Spleen (tissue), 11 donors: ENCODE data around the gene STIM1. TPM values are rescaled to one million over a fixed set of nuclear protein-coding genes. Genes with fewer than 3 reads are reported as not detected.

Source experiments
- DNase-seq: peaks from one replicate; pipeline ENCODE4 v3.0.0-alpha.2; 2020
- H3K27ac ChIP-seq, 8 donors: fragments of 200-600 bp; sonication (generic) in 7 of 8; 1 replicate in 4 of 8; 2 replicates in 4 of 8; pipeline versions ENCODE4 v1.5.0 to v1.8.0; 2016 to 2021; ENCODE audit warnings: inconsistent platforms in 4 of 8, mild to moderate bottlenecking in 4 of 8, moderate library complexity in 1 of 8
- H3K27me3 ChIP-seq, 7 donors: fragments of 200-600 bp; sonication (generic) in 6 of 7; replicated peaks in 1 of 7; 1 replicate in 4 of 7; 2 replicates in 3 of 7; pipeline versions ENCODE4 v1.5.0 to v1.8.0; 2016 to 2021; ENCODE audit warnings: inconsistent platforms in 3 of 7, mild to moderate bottlenecking in 1 of 7
- H3K36me3 ChIP-seq, 6 donors: fragments of 200-600 bp; sonication (generic) in 5 of 6; 1 replicate in 4 of 6; 2 replicates in 2 of 6; pipeline versions ENCODE4 v1.5.0 to v1.8.0; 2016 to 2021; ENCODE audit warnings: inconsistent platforms in 2 of 6
- H3K4me1 ChIP-seq, 6 donors: fragments of 200-600 bp; sonication (generic) in 5 of 6; 1 replicate in 3 of 6; 2 replicates in 3 of 6; pipeline versions ENCODE4 v1.5.0 to v1.8.0; 2016 to 2021; ENCODE audit warnings: inconsistent platforms in 3 of 6
- H3K4me3 ChIP-seq, 8 donors: fragments of 200-600 bp; sonication (generic) in 7 of 8; 1 replicate in 4 of 8; 2 replicates in 4 of 8; pipeline versions ENCODE4 v1.5.0 to v1.8.0; 2016 to 2021; ENCODE audit warnings: inconsistent platforms in 4 of 8, mild to moderate bottlenecking in 4 of 8, moderate library complexity in 2 of 8
- H3K9me3 ChIP-seq, 8 donors: fragments of 200-600 bp; sonication (generic) in 7 of 8; 1 replicate in 4 of 8; 2 replicates in 4 of 8; pipeline versions ENCODE4 v1.5.0 to v1.8.0; 2016 to 2021; ENCODE audit warnings: inconsistent platforms in 4 of 8
- POLR2A ChIP-seq, 3 donors: fragments of 450-650 bp; IDR thresholded peaks; one replicate each; pipeline ENCODE4 v1.5.1; 2017; ENCODE audit warnings: antibody characterized with exemption in 3 of 3, mild to moderate bottlenecking in 1 of 3
- POLR2AphosphoS5 ChIP-seq, 3 donors: sonication (generic); formaldehyde crosslinking; IDR thresholded peaks; one replicate each; pipeline ENCODE4 v1.5.1; 2017; ENCODE audit warnings: antibody characterized with exemption in 3 of 3
- WGBS, 5 donors: extraction: QIAGEN DNeasy Blood & Tissue Kit in 3 of 5; methylation state at CpG; one replicate each; pipeline versions ENCODE4 v1.1.5 to v1.1.7; 2013 to 2018; 5-methylcytosine and 5-hydroxymethylcytosine counted together
- intact Hi-C: fragments of 100-400 bp; cut with DNase I; formaldehyde crosslinking; loops from one replicate; pipeline ENCODE4 v1.15.0; 2023; ENCODE audit warnings: low total_unique reads
- polyA plus RNA-seq, 3 donors: library from polyadenylated mRNA; stranded (reverse); fragments of 200-250 nt; gene quantifications; one replicate each; pipeline ENCODE4 v1.2.1, GENCODE V29; 2013
- total RNA-seq, 7 donors: library from RNA; depleted of rRNA in 3 of 7; stranded (reverse); fragments of >200 nt in 3 of 7; fragmentation: NEBNext Ultra II Directional in 4 of 7; extraction: Animal tissue kit (Norgen Biotek cat#: 25700) in 4 of 7; gene quantifications; one replicate each; pipeline versions ENCODE4 v1.1.0 to v1.2.1, GENCODE V29; 2016 to 2021
- TF ChIP-seq, protein P1 (sequence below), 11 experiments: fragments of 200-600 bp in 7 of 11; fragments of 450-650 bp in 4 of 11; sonication (generic) in 4 of 11; IDR thresholded peaks in 8 of 11; conservative IDR thresholded peaks in 3 of 11; 1 replicate in 7 of 11; 2 replicates in 4 of 11; pipeline versions ENCODE4 v1.4.0 to v1.8.0; 2016 to 2021; ENCODE audit warnings: antibody characterized with exemption in 11 of 11, inconsistent platforms in 4 of 11, mild to moderate bottlenecking in 1 of 11
- donor health status: healthy with polysubstance abuse.
- donor health status: DM: no; HTN: no; CAD: no; lungs with moderate emphysema.
- donor health status: DM: no; HTN: no; CAD: no.
- donor health status: Bipolar disorder and iron deficiency.
- donor health status: healthy.
- donor health status: DM: no; HTN: no; CAD: no.
- donor health status: DM: yes; HTN: yes; CAD: no.

STIM1 gene
- total and polyA plus RNA-seq, 10 donors, result 13.0 to 85.2 (median 58.0) TPM

GRCh38 chr11:3957437-3957836 lies 102.0 kb downstream of the STIM1 start:
- TF ChIP-seq, protein P1, sequence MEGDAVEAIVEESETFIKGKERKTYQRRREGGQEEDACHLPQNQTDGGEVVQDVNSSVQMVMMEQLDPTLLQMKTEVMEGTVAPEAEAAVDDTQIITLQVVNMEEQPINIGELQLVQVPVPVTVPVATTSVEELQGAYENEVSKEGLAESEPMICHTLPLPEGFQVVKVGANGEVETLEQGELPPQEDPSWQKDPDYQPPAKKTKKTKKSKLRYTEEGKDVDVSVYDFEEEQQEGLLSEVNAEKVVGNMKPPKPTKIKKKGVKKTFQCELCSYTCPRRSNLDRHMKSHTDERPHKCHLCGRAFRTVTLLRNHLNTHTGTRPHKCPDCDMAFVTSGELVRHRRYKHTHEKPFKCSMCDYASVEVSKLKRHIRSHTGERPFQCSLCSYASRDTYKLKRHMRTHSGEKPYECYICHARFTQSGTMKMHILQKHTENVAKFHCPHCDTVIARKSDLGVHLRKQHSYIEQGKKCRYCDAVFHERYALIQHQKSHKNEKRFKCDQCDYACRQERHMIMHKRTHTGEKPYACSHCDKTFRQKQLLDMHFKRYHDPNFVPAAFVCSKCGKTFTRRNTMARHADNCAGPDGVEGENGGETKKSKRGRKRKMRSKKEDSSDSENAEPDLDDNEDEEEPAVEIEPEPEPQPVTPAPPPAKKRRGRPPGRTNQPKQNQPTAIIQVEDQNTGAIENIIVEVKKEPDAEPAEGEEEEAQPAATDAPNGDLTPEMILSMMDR (IDR thresholded peaks at IDR 0.05 in 8 of 11, conservative IDR thresholded peaks at IDR 0.05 in 3 of 11), result no peak
- TF ChIP-seq POLR2AphosphoS5 (IDR thresholded peaks at IDR 0.05), result no peak
- no peak for TF ChIP-seq POLR2A (IDR thresholded peaks at IDR 0.05)

DNA sequence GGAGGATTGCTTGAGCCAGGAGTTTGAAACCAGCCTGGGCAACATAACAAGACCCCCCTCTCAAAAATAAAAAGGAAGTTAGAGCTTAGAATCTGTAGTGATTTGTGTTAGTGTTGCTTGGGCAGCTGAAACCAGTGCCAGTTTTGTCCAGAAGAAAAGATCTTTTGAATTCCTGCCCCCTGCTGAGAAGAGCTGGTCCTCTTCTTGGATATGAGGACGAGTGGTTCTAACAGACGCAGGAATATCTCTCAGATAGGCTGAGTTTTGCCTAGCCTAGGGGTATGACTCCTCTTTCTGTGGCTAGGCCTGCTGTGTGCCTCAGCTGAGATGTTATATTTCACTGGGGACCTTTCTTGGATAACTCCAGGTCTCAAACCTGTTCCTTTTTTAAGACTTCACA lies 102.8 kb downstream of the STIM1 start:
- Histone ChIP-seq H3K27ac (no peak overlapping the region), H3K4me3 (no peak overlapping the region), H3K9me3 (no peaks in the 10 kb centered on the region), H3K36me3 (peaks cover 0 to 3% (median 0%) of the 10 kb centered on the region in 6 donors), H3K27me3 (no peaks in the 10 kb centered on the region), H3K4me1 (peaks cover 8 to 89% (median 28%) of the 10 kb centered on the region in 6 donors)
- WGBS, 5 donors, result 46 to 93% (median 64%) methylated on average over 2 of the region's 2 CpGs
- no peak for DNase-seq
- TF ChIP-seq POLR2A (IDR thresholded peaks at IDR 0.05) (no peak), POLR2AphosphoS5 (IDR thresholded peaks at IDR 0.05) (no peak)
- TF ChIP-seq, protein P1 (IDR thresholded peaks at IDR 0.05 in 8 of 11, conservative IDR thresholded peaks at IDR 0.05 in 3 of 11), result no peak
- intact Hi-C loops, result no loop called here

More at GRCh38 chr11:3957437-3957836, 102.0 kb downstream of the STIM1 start:
- 64 to 95% (median 89%) methylated on average over 3 of the region's 3 CpGs for WGBS, 5 donors
- no peak overlapping the region for H3K4me3 ChIP-seq
- DNase-seq, result no peak
- no peaks in the 10 kb centered on the region for H3K9me3 ChIP-seq
- peaks cover 0 to 3% (median 0%) of the 10 kb centered on the region in 6 donors for H3K36me3 ChIP-seq
- intact Hi-C loops, result no loop called here
- H3K27me3 ChIP-seq, result no peaks in the 10 kb centered on the region
- peaks cover 8 to 89% (median 36%) of the 10 kb centered on the region in 6 donors for H3K4me1 ChIP-seq
- H3K27ac ChIP-seq, result no peak overlapping the region

- Histone ChIP-seq H3K27ac (no peak overlapping the region), H3K27me3 (no peaks in the 10 kb centered on the region), H3K4me3 (no peak overlapping the region), H3K4me1 (peaks cover 7 to 89% (median 27%) of the 10 kb centered on the region in 6 donors), H3K9me3 (no peaks in the 10 kb centered on the region), H3K36me3 (peaks cover 0 to 3% (median 0%) of the 10 kb centered on the region in 6 donors)
- DNase-seq, result no peak
- 80 to 93% (median 84%) methylated on average over 5 of the region's 5 CpGs for WGBS, 5 donors
- intact Hi-C loops, result no loop called here
- TF ChIP-seq POLR2A (IDR thresholded peaks at IDR 0.05) (no peak), POLR2AphosphoS5 (IDR thresholded peaks at IDR 0.05) (no peak)
- TF ChIP-seq, protein P1 (IDR thresholded peaks at IDR 0.05 in 8 of 11, conservative IDR thresholded peaks at IDR 0.05 in 3 of 11), result peak in 3 of 11 experiments; percentile 9 to 25 (median 19)
Observed at GRCh38 chr11:3959015-3959902, 103.8 kb downstream of the STIM1 start.

GRCh38 chr11:3959903-3960265 lies 104.4 kb downstream of the STIM1 start:
- DNase-seq, result no peak
- intact Hi-C loops, result no loop called here
- Histone ChIP-seq H3K27ac (no peak overlapping the region), H3K4me1 (peaks cover 7 to 85% (median 26%) of the 10 kb centered on the region in 6 donors), H3K27me3 (no peaks in the 10 kb centered on the region), H3K9me3 (no peaks in the 10 kb centered on the region), H3K36me3 (peaks cover 0 to 3% (median 0%) of the 10 kb centered on the region in 6 donors), H3K4me3 (no peak overlapping the region)
- TF ChIP-seq POLR2A (IDR thresholded peaks at IDR 0.05) (no peak), POLR2AphosphoS5 (IDR thresholded peaks at IDR 0.05) (no peak)
- TF ChIP-seq, protein P1 (IDR thresholded peaks at IDR 0.05 in 8 of 11, conservative IDR thresholded peaks at IDR 0.05 in 3 of 11), result no peak
